SK-N-SH treated with all-trans-retinoic acid at 6 μM for 48 hours (cell line): ENCODE measurements around the gene LCLAT1.

ENCODE experiments used
- ATAC-seq: fragments of 200-7000 bp; cut with Tn5 transposase; 3 replicates; pipeline ENCODE4 v1.9.1; 2020; ENCODE audit warnings: mild to moderate bottlenecking, moderate library complexity
- ARNTL ChIP-seq: fragments of 450-650 bp; formaldehyde crosslinking; IDR thresholded peaks from 2 replicates; pipeline ENCODE4 v1.5.0; 2020; ENCODE audit warnings: low read depth, mild to moderate bottlenecking, moderate library complexity, borderline replicate concordance
- CSDC2 ChIP-seq: fragments of 250-450 bp; sonication (Bioruptor Pico); IDR thresholded peaks from 2 replicates; pipeline ENCODE4 v1.5.0; 2020; ENCODE audit warnings: mild to moderate bottlenecking, moderate library complexity
- CSRNP3 ChIP-seq: fragments of 250-450 bp; sonication (Bioruptor Pico); IDR thresholded peaks from 2 replicates; pipeline ENCODE4 v1.5.1; 2021; ENCODE audit warnings: mild to moderate bottlenecking, moderate library complexity
- ESRRG ChIP-seq: fragments of 250-450 bp; sonication (Bioruptor Pico); IDR thresholded peaks from 2 replicates; pipeline ENCODE4 v1.6.1; 2021; ENCODE audit warnings: mild to moderate bottlenecking
- GLIS3 ChIP-seq: fragments of 250-450 bp; sonication (Bioruptor Pico); IDR thresholded peaks from 2 replicates; pipeline ENCODE4 v1.5.0; 2020; ENCODE audit warnings: mild to moderate bottlenecking, moderate library complexity
- ISL1 ChIP-seq: fragments of 250-450 bp; sonication (Bioruptor Pico); IDR thresholded peaks from 2 replicates; pipeline ENCODE4 v2.1.2; 2022; ENCODE audit warnings: mild to moderate bottlenecking, moderate library complexity
- OSR1 ChIP-seq: fragments of 250-450 bp; sonication (Bioruptor Pico); IDR thresholded peaks from 2 replicates; pipeline ENCODE4 v1.8.0; 2022; ENCODE audit warnings: moderate library complexity, mild to moderate bottlenecking, inconsistent platforms
- PATZ1 ChIP-seq: fragments of 250-450 bp; sonication (Bioruptor Pico); IDR thresholded peaks from 2 replicates; pipeline ENCODE4 v1.8.0; 2020; ENCODE audit warnings: mild to moderate bottlenecking, moderate library complexity, borderline replicate concordance
- PPARA ChIP-seq: fragments of 250-450 bp; sonication (Bioruptor Pico); IDR thresholded peaks from 2 replicates; pipeline ENCODE4 v1.5.0; 2020; ENCODE audit warnings: mild to moderate bottlenecking, borderline replicate concordance
- RARB ChIP-seq: fragments of 250-450 bp; sonication (Bioruptor Pico); IDR thresholded peaks from 2 replicates; pipeline ENCODE4 v1.8.0; 2021; ENCODE audit warnings: mild to moderate bottlenecking, moderate library complexity
- SNAI2 ChIP-seq: fragments of 250-450 bp; sonication (Bioruptor Pico); IDR thresholded peaks from 2 replicates; pipeline ENCODE4 v1.5.0; 2020; ENCODE audit warnings: mild to moderate bottlenecking, moderate library complexity
- TOX ChIP-seq: fragments of 250-450 bp; sonication (Bioruptor Pico); IDR thresholded peaks from 2 replicates; pipeline ENCODE4 v1.8.0; 2021; ENCODE audit warnings: mild to moderate bottlenecking, moderate library complexity, borderline replicate concordance
- TSHZ2 ChIP-seq: fragments of 250-450 bp; sonication (Bioruptor Pico); IDR thresholded peaks from 2 replicates; pipeline ENCODE4 v1.5.0; 2020; ENCODE audit warnings: mild to moderate bottlenecking, moderate library complexity
- ZFP30 ChIP-seq: fragments of 450-650 bp; formaldehyde crosslinking; IDR thresholded peaks from 2 replicates; pipeline ENCODE4 v1.5.0; 2022; ENCODE audit warnings: mild to moderate bottlenecking, moderate library complexity
- ZNF565 ChIP-seq: fragments of 450-650 bp; formaldehyde crosslinking; conservative IDR thresholded peaks from 2 replicates; pipeline ENCODE4 v1.5.0; 2020; ENCODE audit warnings: low read depth, mild to moderate bottlenecking, moderate library complexity
- ZNF70 ChIP-seq: fragments of 450-650 bp; formaldehyde crosslinking; IDR thresholded peaks from 2 replicates; pipeline ENCODE4 v1.5.0; 2020; ENCODE audit warnings: mild to moderate bottlenecking, moderate library complexity
- ZNF8 ChIP-seq: fragments of 450-650 bp; formaldehyde crosslinking; IDR thresholded peaks from 2 replicates; pipeline ENCODE4 v1.5.0; 2020; ENCODE audit warnings: mild to moderate bottlenecking, moderate library complexity
- TF ChIP-seq, protein P1 (sequence below): fragments of 250-450 bp; sonication (Bioruptor Pico); IDR thresholded peaks from 2 replicates; pipeline ENCODE4 v1.8.0; 2021; ENCODE audit warnings: low read depth, mild to moderate bottlenecking, moderate library complexity, borderline replicate concordance

Gene LCLAT1

GRCh38 chr2:30437809-30438548 lies 9.1 kb upstream of the LCLAT1 start (continued):
- no peak for TF ChIP-seq TSHZ2
- TF ChIP-seq ZNF565 (CRISPR knock-in tag), result no peak
- no peak for TF ChIP-seq ISL1
- TF ChIP-seq SNAI2 (CRISPR knock-in tag), result no peak
- TF ChIP-seq, all 23 proteins: peak for 0

GRCh38 chr2:30439296-30439695 lies 7.8 kb upstream of the LCLAT1 start:
- TF ChIP-seq CSRNP3 (CRISPR knock-in tag) (no peak), ZNF8 (CRISPR knock-in tag) (no peak)
- TF ChIP-seq, all 23 proteins: peak for 0
- ATAC-seq, result no peak

GRCh38 chr2:30439879-30440278 lies 7.2 kb upstream of the LCLAT1 start:
- TF ChIP-seq ZFP30 (CRISPR knock-in tag) (no peak), ISL1 (no peak), SNAI2 (CRISPR knock-in tag) (no peak), RARB (no peak), ZNF70 (no peak), ARNTL (CRISPR knock-in tag) (no peak), CSRNP3 (CRISPR knock-in tag) (no peak), TSHZ2 (no peak), ZNF565 (CRISPR knock-in tag) (no peak), PATZ1 (CRISPR knock-in tag) (no peak)
- ATAC-seq, result no peak

- no peak for ATAC-seq
- no peak for TF ChIP-seq GLIS3 (CRISPR knock-in tag)
- no peak for TF ChIP-seq ZFP30 (CRISPR knock-in tag)
- no peak for TF ChIP-seq ZNF565 (CRISPR knock-in tag)
- no peak for TF ChIP-seq PPARA (CRISPR knock-in tag)
- no peak for TF ChIP-seq CSDC2
- TF ChIP-seq ESRRG (CRISPR knock-in tag), result no peak
- no peak for TF ChIP-seq OSR1 (CRISPR knock-in tag)
- no peak for TF ChIP-seq RARB
- no peak for TF ChIP-seq ZNF70
- TF ChIP-seq CSRNP3 (CRISPR knock-in tag), result no peak
- no peak for TF ChIP-seq TOX
- no peak for TF ChIP-seq PATZ1 (CRISPR knock-in tag)
- TF ChIP-seq, protein P1, sequence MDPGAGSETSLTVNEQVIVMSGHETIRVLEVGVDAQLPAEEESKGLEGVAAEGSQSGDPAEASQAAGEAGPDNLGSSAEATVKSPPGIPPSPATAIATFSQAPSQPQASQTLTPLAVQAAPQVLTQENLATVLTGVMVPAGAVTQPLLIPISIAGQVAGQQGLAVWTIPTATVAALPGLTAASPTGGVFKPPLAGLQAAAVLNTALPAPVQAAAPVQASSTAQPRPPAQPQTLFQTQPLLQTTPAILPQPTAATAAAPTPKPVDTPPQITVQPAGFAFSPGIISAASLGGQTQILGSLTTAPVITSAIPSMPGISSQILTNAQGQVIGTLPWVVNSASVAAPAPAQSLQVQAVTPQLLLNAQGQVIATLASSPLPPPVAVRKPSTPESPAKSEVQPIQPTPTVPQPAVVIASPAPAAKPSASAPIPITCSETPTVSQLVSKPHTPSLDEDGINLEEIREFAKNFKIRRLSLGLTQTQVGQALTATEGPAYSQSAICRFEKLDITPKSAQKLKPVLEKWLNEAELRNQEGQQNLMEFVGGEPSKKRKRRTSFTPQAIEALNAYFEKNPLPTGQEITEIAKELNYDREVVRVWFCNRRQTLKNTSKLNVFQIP (CRISPR knock-in tag), result no peak
These were observed 6.0 kb upstream of the LCLAT1 start for GRCh38 chr2:30441023-30441422.
